GM23338 (cell line): ENCODE measurements around the gene PRR33. TPM values are rescaled to one million over a fixed set of nuclear protein-coding genes. Genes with fewer than 3 reads are reported as not detected.
"Not testable (repeated sequence)": the region's sequence is repeated elsewhere in the genome, so short reads cannot be mapped to it uniquely, and the experiment has no call there.

Source experiments
- ATAC-seq: fragments of 200-7000 bp; cut with Tn5 transposase; 3 replicates; pipeline ENCODE4 v1.9.1; 2020
- DNase-seq: peaks from one replicate; pipeline ENCODE4 v3.0.0-alpha.2; 2015; ENCODE audit warnings: low spot score
- H2AFZ ChIP-seq: fragments of 200-600 bp; sonication (generic); 2 replicates; pipeline ENCODE4 v1.8.0; 2016; ENCODE audit warnings: antibody characterized with exemption, mild to moderate bottlenecking, moderate library complexity
- H3F3A ChIP-seq: fragments of 200-600 bp; sonication (generic); replicated peaks from 2 replicates; pipeline ENCODE4 v1.8.0; 2017; ENCODE audit warnings: antibody characterized with exemption, mixed run types, low read depth
- H3K27ac ChIP-seq: fragments of 200-600 bp; sonication (generic); 2 replicates; pipeline ENCODE4 v1.6.1; 2016; ENCODE audit warnings: low read depth
- H3K27me3 ChIP-seq: fragments of 200-600 bp; sonication (generic); 2 replicates; pipeline ENCODE4 v1.8.0; 2016; ENCODE audit warnings: mild to moderate bottlenecking, mixed run types, moderate library complexity; ENCODE audit not compliant: insufficient read depth
- H3K36me3 ChIP-seq: fragments of 200-600 bp; sonication (generic); 2 replicates; pipeline ENCODE4 v1.8.0; 2016; ENCODE audit warnings: mild to moderate bottlenecking; ENCODE audit not compliant: insufficient read depth
- H3K4me1 ChIP-seq: fragments of 200-600 bp; sonication (generic); 2 replicates; pipeline ENCODE4 v1.8.0; 2016; ENCODE audit warnings: mild to moderate bottlenecking, moderate library complexity; ENCODE audit not compliant: insufficient read depth
- H3K4me2 ChIP-seq: fragments of 200-600 bp; sonication (generic); 2 replicates; pipeline ENCODE4 v1.7.1; 2017; ENCODE audit warnings: mixed run types
- H3K4me3 ChIP-seq: fragments of 200-600 bp; sonication (generic); 2 replicates; pipeline ENCODE4 v1.6.1; 2016; ENCODE audit warnings: mixed run types
- H3K79me2 ChIP-seq: fragments of 200-600 bp; sonication (generic); replicated peaks from 2 replicates; pipeline ENCODE4 v1.8.0; 2017; ENCODE audit warnings: mild to moderate bottlenecking; ENCODE audit not compliant: insufficient read depth
- H3K9me2 ChIP-seq: fragments of 200-600 bp; sonication (generic); 2 replicates; pipeline ENCODE4 v1.8.0; 2017; ENCODE audit not compliant: insufficient read depth
- H4K20me1 ChIP-seq: fragments of 200-600 bp; sonication (generic); replicated peaks from 2 replicates; pipeline ENCODE4 v1.8.0; 2017; ENCODE audit warnings: mild to moderate bottlenecking; ENCODE audit not compliant: insufficient read depth
- H3K27ac Mint-ChIP-seq: 2 replicates; pipeline ENCODE4 v1.8.0; 2020; ENCODE audit warnings: inconsistent platforms, mild to moderate bottlenecking, moderate library complexity, mixed read lengths
- H3K27me3 Mint-ChIP-seq: 3 replicates; pipeline ENCODE4 v1.8.0; 2022; ENCODE audit warnings: low read depth, mild to moderate bottlenecking, moderate library complexity, mixed read lengths, inconsistent platforms; ENCODE audit not compliant: insufficient read depth, poor library complexity
- H3K36me3 Mint-ChIP-seq: 3 replicates; pipeline ENCODE4 v1.8.0; 2021; ENCODE audit warnings: low read depth, mild to moderate bottlenecking, inconsistent platforms, moderate library complexity, mixed read lengths
- H3K4me1 Mint-ChIP-seq: 3 replicates; pipeline ENCODE4 v1.8.0; 2020; ENCODE audit warnings: mild to moderate bottlenecking, inconsistent platforms, mixed read lengths
- H3K4me3 Mint-ChIP-seq: 3 replicates; pipeline ENCODE4 v1.8.0; 2021; ENCODE audit warnings: moderate library complexity, mild to moderate bottlenecking, inconsistent platforms, mixed read lengths
- H3K9me3 Mint-ChIP-seq: 3 replicates; pipeline ENCODE4 v1.8.0; 2020; ENCODE audit warnings: moderate library complexity, mild to moderate bottlenecking, inconsistent platforms, mixed read lengths
- CREB1 ChIP-seq: fragments of 250-450 bp; sonication (Bioruptor Pico); IDR thresholded peaks from 2 replicates; pipeline ENCODE4 v1.5.0; 2020; ENCODE audit warnings: low read depth, mild to moderate bottlenecking, moderate library complexity
- EZH2phosphoT487 ChIP-seq: fragments of 200-600 bp; sonication (generic); IDR thresholded peaks from one replicate; pipeline ENCODE4 v1.8.1; 2018; ENCODE audit warnings: antibody characterized with exemption; ENCODE audit not compliant: unreplicated experiment
- NANOG ChIP-seq: IDR thresholded peaks from 2 replicates; pipeline ENCODE4 v1.6.1; 2016; ENCODE audit warnings: antibody characterized with exemption, borderline replicate concordance
- POLR2AphosphoS5 ChIP-seq: IDR thresholded peaks from 2 replicates; pipeline ENCODE4 v1.6.1; 2016; ENCODE audit warnings: antibody characterized with exemption, low read depth
- STAT1 ChIP-seq: IDR thresholded peaks from one replicate; pipeline ENCODE4 v1.6.1; 2016; ENCODE audit warnings: antibody characterized with exemption; ENCODE audit not compliant: unreplicated experiment
- ZNF331 ChIP-seq: fragments of 250-450 bp; sonication (Bioruptor Pico); IDR thresholded peaks from 2 replicates; pipeline ENCODE4 v1.5.0; 2020; ENCODE audit warnings: low read depth, mild to moderate bottlenecking, moderate library complexity
- polyA plus RNA-seq: library from polyadenylated mRNA; unstranded; fragments of >200 nt; fragmentation: Nextera tagmentation; extraction: Ambion mirVana; gene quantifications from 2 replicates; pipeline ENCODE4 v1.2.1, GENCODE V29; 2016
- total RNA-seq: library from RNA; depleted of rRNA; stranded (reverse); fragments of >200 nt; shearing (Covaris generic); gene quantifications from 2 replicates; pipeline ENCODE4 v1.2.3, GENCODE V29; 2014
- TF ChIP-seq, protein P1 (sequence below), 2 experiments: fragments of 200-600 bp in 1 of 2; sonication (generic) in 1 of 2; conservative IDR thresholded peaks; 2 replicates each; pipeline versions ENCODE4 v1.5.1 to v1.6.1; 2016 to 2017; ENCODE audit warnings: antibody characterized with exemption in 2 of 2, low read depth in 2 of 2, mild to moderate bottlenecking in 2 of 2, moderate library complexity in 1 of 2
- TF ChIP-seq, protein P2 (sequence below): IDR thresholded peaks from one replicate; pipeline ENCODE4 v1.6.1; 2018; ENCODE audit warnings: antibody characterized with exemption; ENCODE audit not compliant: unreplicated experiment

The PRR33 gene
- total and polyA plus RNA-seq, 2 experiments from 2014 or later = not detected

DNA sequence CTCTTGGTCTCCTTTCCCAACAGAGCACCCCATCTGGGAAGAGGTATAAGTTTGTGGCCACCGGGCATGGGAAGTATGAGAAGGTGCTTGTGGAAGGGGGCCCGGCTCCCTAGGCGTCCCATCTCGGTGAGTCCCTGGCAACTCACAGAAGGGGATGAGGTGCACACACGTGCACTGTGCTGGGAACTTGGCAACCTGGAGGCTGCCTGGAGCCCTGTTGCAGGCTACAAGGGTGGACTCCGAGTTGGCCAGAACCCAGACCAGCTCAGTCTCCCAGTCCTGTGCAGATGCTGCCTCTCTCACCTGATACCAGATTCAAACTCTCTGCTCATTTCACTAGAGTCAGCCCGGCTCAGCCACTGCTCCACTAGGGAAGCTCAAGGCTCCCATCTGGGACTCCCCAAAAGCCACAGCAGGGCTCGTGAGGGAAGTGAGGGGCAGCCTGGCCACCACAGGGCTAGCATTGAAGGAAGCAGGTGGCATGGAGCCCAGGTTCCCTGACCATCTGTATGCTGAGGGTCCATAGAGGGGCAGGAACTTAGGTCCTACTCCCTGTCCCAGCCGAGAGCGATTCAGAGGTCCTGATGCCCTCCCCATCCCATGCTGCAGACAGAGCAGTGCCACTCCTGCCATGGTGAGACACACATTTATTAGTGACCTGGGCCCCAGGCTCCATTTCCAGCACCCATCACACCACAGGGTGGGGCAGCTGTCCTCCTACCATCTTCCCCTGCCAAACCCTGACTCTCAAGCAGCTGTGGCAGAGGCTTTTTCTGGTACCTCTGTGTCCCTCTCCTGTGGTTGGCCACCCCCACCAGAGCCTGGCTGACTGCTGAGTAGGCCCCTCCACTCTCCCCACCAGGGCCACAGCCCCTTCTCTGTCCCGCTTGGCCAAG, 4.0 kb downstream of the PRR33 start (continued):
- TF ChIP-seq EZH2phosphoT487 (no peak), POLR2AphosphoS5 (no peak), NANOG (no peak), ZNF331 (CRISPR knock-in tag) (no peak), STAT1 (no peak), CREB1 (CRISPR knock-in tag) (no peak)
- TF ChIP-seq, protein P1, sequence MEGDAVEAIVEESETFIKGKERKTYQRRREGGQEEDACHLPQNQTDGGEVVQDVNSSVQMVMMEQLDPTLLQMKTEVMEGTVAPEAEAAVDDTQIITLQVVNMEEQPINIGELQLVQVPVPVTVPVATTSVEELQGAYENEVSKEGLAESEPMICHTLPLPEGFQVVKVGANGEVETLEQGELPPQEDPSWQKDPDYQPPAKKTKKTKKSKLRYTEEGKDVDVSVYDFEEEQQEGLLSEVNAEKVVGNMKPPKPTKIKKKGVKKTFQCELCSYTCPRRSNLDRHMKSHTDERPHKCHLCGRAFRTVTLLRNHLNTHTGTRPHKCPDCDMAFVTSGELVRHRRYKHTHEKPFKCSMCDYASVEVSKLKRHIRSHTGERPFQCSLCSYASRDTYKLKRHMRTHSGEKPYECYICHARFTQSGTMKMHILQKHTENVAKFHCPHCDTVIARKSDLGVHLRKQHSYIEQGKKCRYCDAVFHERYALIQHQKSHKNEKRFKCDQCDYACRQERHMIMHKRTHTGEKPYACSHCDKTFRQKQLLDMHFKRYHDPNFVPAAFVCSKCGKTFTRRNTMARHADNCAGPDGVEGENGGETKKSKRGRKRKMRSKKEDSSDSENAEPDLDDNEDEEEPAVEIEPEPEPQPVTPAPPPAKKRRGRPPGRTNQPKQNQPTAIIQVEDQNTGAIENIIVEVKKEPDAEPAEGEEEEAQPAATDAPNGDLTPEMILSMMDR (conservative IDR thresholded peaks at IDR 0.05; ENCODE audit: low read depth in 2 of 2) = no peak
- TF ChIP-seq, protein P2, sequence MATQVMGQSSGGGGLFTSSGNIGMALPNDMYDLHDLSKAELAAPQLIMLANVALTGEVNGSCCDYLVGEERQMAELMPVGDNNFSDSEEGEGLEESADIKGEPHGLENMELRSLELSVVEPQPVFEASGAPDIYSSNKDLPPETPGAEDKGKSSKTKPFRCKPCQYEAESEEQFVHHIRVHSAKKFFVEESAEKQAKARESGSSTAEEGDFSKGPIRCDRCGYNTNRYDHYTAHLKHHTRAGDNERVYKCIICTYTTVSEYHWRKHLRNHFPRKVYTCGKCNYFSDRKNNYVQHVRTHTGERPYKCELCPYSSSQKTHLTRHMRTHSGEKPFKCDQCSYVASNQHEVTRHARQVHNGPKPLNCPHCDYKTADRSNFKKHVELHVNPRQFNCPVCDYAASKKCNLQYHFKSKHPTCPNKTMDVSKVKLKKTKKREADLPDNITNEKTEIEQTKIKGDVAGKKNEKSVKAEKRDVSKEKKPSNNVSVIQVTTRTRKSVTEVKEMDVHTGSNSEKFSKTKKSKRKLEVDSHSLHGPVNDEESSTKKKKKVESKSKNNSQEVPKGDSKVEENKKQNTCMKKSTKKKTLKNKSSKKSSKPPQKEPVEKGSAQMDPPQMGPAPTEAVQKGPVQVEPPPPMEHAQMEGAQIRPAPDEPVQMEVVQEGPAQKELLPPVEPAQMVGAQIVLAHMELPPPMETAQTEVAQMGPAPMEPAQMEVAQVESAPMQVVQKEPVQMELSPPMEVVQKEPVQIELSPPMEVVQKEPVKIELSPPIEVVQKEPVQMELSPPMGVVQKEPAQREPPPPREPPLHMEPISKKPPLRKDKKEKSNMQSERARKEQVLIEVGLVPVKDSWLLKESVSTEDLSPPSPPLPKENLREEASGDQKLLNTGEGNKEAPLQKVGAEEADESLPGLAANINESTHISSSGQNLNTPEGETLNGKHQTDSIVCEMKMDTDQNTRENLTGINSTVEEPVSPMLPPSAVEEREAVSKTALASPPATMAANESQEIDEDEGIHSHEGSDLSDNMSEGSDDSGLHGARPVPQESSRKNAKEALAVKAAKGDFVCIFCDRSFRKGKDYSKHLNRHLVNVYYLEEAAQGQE = no peak

DNA sequence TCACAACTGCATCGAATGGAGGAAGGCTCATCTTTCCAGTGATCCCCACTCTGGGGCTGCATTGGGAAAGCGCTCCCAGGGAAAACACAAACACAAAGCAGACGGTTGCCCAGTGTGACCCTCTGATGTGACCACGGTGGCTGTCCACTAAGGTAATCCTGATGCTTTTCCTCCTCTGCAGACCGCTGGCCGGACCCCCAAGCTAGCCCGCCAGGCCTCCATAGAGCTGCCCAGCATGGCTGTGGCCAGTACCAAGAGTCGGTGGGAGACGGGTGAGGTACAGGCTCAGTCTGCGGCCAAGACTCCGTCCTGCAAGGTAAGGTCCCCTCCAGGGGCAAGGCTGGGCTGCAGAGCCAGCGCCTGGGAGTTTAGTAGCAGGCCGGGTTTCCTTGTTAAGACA, 5.1 kb downstream of the PRR33 start:
- not testable (repeated sequence) for H3K9me2 ChIP-seq, H3K4me1 Mint-ChIP-seq, H3K27me3 ChIP-seq, H3K9me3 Mint-ChIP-seq, H3K4me3 ChIP-seq, H3K36me3 Mint-ChIP-seq, H3K4me3 Mint-ChIP-seq, H3K27me3 Mint-ChIP-seq, H3K4me1 ChIP-seq, H3K4me2 ChIP-seq, H3K79me2 ChIP-seq, H3K27ac ChIP-seq, H2AFZ ChIP-seq, H3K27ac Mint-ChIP-seq, DNase-seq, H3F3A ChIP-seq, H4K20me1 ChIP-seq, ATAC-seq, H3K36me3 ChIP-seq
